Measurements from ENCODE around the gene CCDC142. TPM values are rescaled to one million over a fixed set of nuclear protein-coding genes. Genes with fewer than 3 reads are reported as not detected.

The CCDC142 gene
- total RNA-seq, 1 donor from 2014 or later, result 9.5 TPM

- H3K36me3 ChIP-seq (ENCODE audit: control insufficient read depth, insufficient read depth, low read length), result no peaks in the 10 kb centered on the region
- peaks cover 73% of the 10 kb centered on the region for H3K27me3 ChIP-seq (ENCODE audit: control insufficient read depth, insufficient read depth, low read length)
- no peak within 1 kb of the TSS for H3K4me3 ChIP-seq (ENCODE audit: low read depth, low read length)
- no peak for DNase-seq (ENCODE audit: low read depth)
- TF ChIP-seq, protein P1, sequence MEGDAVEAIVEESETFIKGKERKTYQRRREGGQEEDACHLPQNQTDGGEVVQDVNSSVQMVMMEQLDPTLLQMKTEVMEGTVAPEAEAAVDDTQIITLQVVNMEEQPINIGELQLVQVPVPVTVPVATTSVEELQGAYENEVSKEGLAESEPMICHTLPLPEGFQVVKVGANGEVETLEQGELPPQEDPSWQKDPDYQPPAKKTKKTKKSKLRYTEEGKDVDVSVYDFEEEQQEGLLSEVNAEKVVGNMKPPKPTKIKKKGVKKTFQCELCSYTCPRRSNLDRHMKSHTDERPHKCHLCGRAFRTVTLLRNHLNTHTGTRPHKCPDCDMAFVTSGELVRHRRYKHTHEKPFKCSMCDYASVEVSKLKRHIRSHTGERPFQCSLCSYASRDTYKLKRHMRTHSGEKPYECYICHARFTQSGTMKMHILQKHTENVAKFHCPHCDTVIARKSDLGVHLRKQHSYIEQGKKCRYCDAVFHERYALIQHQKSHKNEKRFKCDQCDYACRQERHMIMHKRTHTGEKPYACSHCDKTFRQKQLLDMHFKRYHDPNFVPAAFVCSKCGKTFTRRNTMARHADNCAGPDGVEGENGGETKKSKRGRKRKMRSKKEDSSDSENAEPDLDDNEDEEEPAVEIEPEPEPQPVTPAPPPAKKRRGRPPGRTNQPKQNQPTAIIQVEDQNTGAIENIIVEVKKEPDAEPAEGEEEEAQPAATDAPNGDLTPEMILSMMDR (IDR thresholded peaks at IDR 0.05; ENCODE audit: insufficient read depth, low read length, poor library complexity, severe bottlenecking), result no peak
Measured at GRCh38 chr2:74514368-74515270, 31.8 kb upstream of the CCDC142 start, which contains the start of gene TLX2. Gene TLX2 (plus strand): TSS chr2:74514450. CDS start chr2:74514807, 357 bp downstream.

DNA sequence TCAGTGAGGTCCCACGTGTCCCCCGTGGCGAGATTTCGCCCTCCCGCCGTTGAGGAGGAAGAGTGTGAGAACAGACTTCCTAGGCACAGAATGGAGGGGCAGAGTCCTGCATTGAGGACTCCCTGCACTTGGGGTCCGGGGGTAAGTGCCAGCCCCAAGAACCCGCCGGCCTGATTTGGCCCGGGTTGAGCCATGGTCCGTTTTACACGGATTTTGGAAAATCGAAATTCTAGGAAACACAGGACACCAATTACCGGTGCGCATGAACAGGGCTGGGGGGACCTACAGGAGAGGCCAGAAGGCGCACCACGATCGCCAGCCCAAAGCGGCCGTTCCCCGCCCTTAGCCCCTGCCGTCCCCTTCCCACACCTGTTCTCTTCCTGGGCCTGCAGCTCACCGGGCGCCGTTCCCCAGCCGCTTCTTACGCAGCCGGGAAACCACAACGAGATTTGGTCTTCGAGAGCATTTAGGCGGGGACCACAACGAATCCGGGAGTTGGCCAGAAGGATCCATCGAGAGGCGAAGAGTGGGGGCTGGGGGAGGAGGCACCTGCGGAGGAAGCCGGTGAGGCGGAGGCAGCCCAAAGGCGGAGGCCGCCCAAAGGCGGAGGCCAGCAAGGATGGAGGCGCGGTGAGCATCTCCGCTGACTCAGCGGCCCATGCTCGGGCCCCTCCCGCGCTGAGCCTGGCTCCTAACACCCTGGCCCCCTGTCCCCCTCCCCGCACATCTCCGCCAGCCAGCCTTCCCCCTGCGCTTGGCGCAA lies 31.0 kb upstream of the CCDC142 start:
- Histone ChIP-seq H3K4me3 (ENCODE audit: low read depth, low read length) (no peak overlapping the region), H3K36me3 (ENCODE audit: control insufficient read depth, insufficient read depth, low read length) (no peaks in the 10 kb centered on the region), H3K27me3 (ENCODE audit: control insufficient read depth, insufficient read depth, low read length) (peaks cover 73% of the 10 kb centered on the region)
- no peak for DNase-seq (ENCODE audit: low read depth)
- TF ChIP-seq, protein P1 (IDR thresholded peaks at IDR 0.05; ENCODE audit: insufficient read depth, low read length, poor library complexity, severe bottlenecking), result no peak

GRCh38 chr2:74512744-74513604 lies 30.2 kb upstream of the CCDC142 start:
- no peak for DNase-seq (ENCODE audit: low read depth)
- H3K4me3 ChIP-seq (ENCODE audit: low read depth, low read length), result no peak overlapping the region
- peaks cover 67% of the 10 kb centered on the region for H3K27me3 ChIP-seq (ENCODE audit: control insufficient read depth, insufficient read depth, low read length)
- TF ChIP-seq, protein P1 (IDR thresholded peaks at IDR 0.05; ENCODE audit: insufficient read depth, low read length, poor library complexity, severe bottlenecking), result no peak
- H3K36me3 ChIP-seq (ENCODE audit: control insufficient read depth, insufficient read depth, low read length), result no peaks in the 10 kb centered on the region

GRCh38 chr2:74511104-74511989 lies 28.5 kb upstream of the CCDC142 start:
- DNase-seq (ENCODE audit: low read depth), result no peak
- Histone ChIP-seq H3K4me3 (ENCODE audit: low read depth, low read length) (no peak overlapping the region), H3K27me3 (ENCODE audit: control insufficient read depth, insufficient read depth, low read length) (peaks cover 56% of the 10 kb centered on the region), H3K36me3 (ENCODE audit: control insufficient read depth, insufficient read depth, low read length) (no peaks in the 10 kb centered on the region)
- TF ChIP-seq, protein P1 (IDR thresholded peaks at IDR 0.05; ENCODE audit: insufficient read depth, low read length, poor library complexity, severe bottlenecking), result no peak

- H3K36me3 ChIP-seq (ENCODE audit: control insufficient read depth, insufficient read depth, low read length), result no peaks in the 10 kb centered on the region
- H3K4me3 ChIP-seq (ENCODE audit: low read depth, low read length), result no peak overlapping the region
- no peak for DNase-seq (ENCODE audit: low read depth)
- peaks cover 45% of the 10 kb centered on the region for H3K27me3 ChIP-seq (ENCODE audit: control insufficient read depth, insufficient read depth, low read length)
- TF ChIP-seq, protein P1 (IDR thresholded peaks at IDR 0.05; ENCODE audit: insufficient read depth, low read length, poor library complexity, severe bottlenecking), result no peak
Measured at GRCh38 chr2:74510272-74510671, 27.5 kb upstream of the CCDC142 start.

Data from kidney epithelial cell (primary cell).